Measurements from ENCODE around the gene SLC9C2.

DNA sequence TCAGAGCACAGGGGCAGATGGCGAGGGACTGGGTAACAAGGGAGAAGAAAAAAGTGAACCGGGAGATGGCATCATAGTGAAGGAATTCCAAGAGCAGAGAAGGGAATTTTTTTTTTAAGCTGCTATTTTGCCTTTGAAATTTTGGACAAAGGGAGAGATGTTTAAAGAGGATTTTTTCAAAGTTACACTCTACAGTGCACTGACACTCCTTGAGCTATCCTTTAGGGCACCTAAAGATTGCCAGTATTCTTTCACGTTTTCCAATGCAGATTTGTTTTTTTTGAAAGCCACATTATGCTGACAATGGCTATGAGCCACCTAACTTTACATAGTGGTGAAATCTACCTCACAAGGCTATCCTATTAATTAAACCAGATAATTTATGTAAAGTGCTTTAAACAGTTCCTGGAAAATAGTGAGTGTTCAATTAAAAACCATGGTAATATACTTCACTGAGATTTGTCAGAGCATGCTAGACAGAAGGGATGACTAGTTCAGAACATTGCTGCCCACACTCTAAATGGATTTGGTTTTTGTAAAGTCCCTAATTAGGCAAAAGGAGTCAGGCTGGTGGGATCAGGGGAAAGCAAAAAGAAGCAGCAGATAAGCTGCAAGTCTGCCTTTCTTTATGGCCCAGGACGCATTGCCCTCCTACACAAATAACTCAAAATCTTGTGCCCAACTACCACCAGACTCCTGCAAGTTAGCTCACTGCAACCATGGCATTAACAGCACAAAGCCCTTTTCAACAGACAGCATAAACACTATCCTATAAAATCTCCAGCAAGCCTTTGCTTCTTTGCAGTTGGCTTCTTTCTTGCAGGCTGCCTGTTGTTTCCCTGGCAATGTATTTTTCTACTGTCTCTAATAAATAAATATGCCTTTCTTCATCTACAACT lies 71.8 kb downstream of the SLC9C2 start:
- TF ChIP-seq EZH2 (IDR thresholded peaks at IDR 0.05; ENCODE audit: low read depth): no peak
- TF ChIP-seq, protein P1, sequence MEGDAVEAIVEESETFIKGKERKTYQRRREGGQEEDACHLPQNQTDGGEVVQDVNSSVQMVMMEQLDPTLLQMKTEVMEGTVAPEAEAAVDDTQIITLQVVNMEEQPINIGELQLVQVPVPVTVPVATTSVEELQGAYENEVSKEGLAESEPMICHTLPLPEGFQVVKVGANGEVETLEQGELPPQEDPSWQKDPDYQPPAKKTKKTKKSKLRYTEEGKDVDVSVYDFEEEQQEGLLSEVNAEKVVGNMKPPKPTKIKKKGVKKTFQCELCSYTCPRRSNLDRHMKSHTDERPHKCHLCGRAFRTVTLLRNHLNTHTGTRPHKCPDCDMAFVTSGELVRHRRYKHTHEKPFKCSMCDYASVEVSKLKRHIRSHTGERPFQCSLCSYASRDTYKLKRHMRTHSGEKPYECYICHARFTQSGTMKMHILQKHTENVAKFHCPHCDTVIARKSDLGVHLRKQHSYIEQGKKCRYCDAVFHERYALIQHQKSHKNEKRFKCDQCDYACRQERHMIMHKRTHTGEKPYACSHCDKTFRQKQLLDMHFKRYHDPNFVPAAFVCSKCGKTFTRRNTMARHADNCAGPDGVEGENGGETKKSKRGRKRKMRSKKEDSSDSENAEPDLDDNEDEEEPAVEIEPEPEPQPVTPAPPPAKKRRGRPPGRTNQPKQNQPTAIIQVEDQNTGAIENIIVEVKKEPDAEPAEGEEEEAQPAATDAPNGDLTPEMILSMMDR (conservative IDR thresholded peaks at IDR 0.05): no peak
